ENCODE data around the gene CENPP.

DNA sequence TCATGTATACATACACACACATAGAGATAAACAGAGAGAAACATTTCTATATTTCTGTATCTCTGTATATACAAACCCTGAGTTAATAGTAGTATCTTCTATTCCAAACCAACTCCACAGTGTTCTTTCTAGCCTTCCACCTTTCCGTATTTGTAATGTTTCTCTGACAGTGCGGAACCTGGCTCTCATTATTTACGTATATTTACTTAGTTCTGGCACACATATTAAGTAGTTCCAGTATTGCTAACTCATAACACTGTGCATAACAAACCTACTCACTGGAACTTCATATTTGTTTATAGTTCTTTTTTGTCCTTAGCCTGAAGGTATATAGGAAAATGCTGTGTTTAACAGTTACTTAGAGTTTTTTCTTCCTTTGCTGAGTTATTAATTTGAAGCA is 72.1 kb downstream of the CENPP start:
- TF ChIP-seq, protein P1, sequence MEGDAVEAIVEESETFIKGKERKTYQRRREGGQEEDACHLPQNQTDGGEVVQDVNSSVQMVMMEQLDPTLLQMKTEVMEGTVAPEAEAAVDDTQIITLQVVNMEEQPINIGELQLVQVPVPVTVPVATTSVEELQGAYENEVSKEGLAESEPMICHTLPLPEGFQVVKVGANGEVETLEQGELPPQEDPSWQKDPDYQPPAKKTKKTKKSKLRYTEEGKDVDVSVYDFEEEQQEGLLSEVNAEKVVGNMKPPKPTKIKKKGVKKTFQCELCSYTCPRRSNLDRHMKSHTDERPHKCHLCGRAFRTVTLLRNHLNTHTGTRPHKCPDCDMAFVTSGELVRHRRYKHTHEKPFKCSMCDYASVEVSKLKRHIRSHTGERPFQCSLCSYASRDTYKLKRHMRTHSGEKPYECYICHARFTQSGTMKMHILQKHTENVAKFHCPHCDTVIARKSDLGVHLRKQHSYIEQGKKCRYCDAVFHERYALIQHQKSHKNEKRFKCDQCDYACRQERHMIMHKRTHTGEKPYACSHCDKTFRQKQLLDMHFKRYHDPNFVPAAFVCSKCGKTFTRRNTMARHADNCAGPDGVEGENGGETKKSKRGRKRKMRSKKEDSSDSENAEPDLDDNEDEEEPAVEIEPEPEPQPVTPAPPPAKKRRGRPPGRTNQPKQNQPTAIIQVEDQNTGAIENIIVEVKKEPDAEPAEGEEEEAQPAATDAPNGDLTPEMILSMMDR (IDR thresholded peaks at IDR 0.05), result no peak
- TF ChIP-seq POLR2A (IDR thresholded peaks at IDR 0.05) (no peak), POLR2AphosphoS5 (IDR thresholded peaks at IDR 0.05) (no peak), EP300 (IDR thresholded peaks at IDR 0.05) (no peak)

All from suprapubic skin (tissue), 4 donors.